OCI-LY1 (cell line): ENCODE data around the gene VSIR.

ENCODE experiments used
- H2AFZ ChIP-seq: fragments of 200-600 bp; sonication (generic), shearing (Covaris generic); 2 replicates; pipeline ENCODE4 v1.6.0; 2014; ENCODE audit warnings: antibody characterized with exemption, mild to moderate bottlenecking, low read length
- H3F3A ChIP-seq: fragments of 200-600 bp; sonication (generic), shearing (Covaris generic); 2 replicates; pipeline ENCODE4 v1.6.0; 2014; ENCODE audit warnings: mild to moderate bottlenecking, antibody characterized with exemption, low read length, moderate library complexity; ENCODE audit not compliant: insufficient read depth
- H3K27ac ChIP-seq: fragments of 200-600 bp; sonication (generic); 2 replicates; pipeline ENCODE4 v1.5.1; 2014; ENCODE audit warnings: low read length, mixed run types, mild to moderate bottlenecking, low read depth; ENCODE audit not compliant: poor library complexity, severe bottlenecking
- H3K27me3 ChIP-seq: fragments of 200-600 bp; sonication (generic); 2 replicates; pipeline ENCODE4 v1.6.0; 2014; ENCODE audit warnings: antibody characterized with exemption, mild to moderate bottlenecking, low read length, moderate library complexity; ENCODE audit not compliant: insufficient read depth
- H3K36me3 ChIP-seq: fragments of 200-600 bp; sonication (generic); 2 replicates; pipeline ENCODE4 v1.6.1; 2014; ENCODE audit warnings: mild to moderate bottlenecking, antibody characterized with exemption, low read length, moderate library complexity, mixed read lengths; ENCODE audit not compliant: insufficient read depth
- H3K4me1 ChIP-seq: fragments of 200-600 bp; sonication (generic); 2 replicates; pipeline ENCODE4 v1.5.1; 2014; ENCODE audit warnings: mild to moderate bottlenecking, low read length, moderate library complexity; ENCODE audit not compliant: insufficient read depth, severe bottlenecking
- H3K4me2 ChIP-seq: fragments of 200-600 bp; sonication (generic), shearing (Covaris generic); 2 replicates; pipeline ENCODE4 v1.6.1; 2014; ENCODE audit warnings: low read length
- H3K4me3 ChIP-seq: fragments of 200-600 bp; sonication (generic); 2 replicates; pipeline ENCODE4 v1.5.1; 2014; ENCODE audit warnings: low read length, low read depth, mild to moderate bottlenecking, mixed read lengths; ENCODE audit not compliant: poor library complexity, severe bottlenecking
- H3K79me2 ChIP-seq: fragments of 200-600 bp; shearing (Covaris generic); 2 replicates; pipeline ENCODE4 v1.6.1; 2016; ENCODE audit warnings: mixed run types, low read length, mixed read lengths; ENCODE audit not compliant: insufficient read depth
- H3K9ac ChIP-seq: fragments of 200-600 bp; sonication (generic), shearing (Covaris generic); 2 replicates; pipeline ENCODE4 v1.6.1; 2014; ENCODE audit warnings: mild to moderate bottlenecking, low read length, mixed read lengths
- H3K9me2 ChIP-seq: fragments of 200-600 bp; sonication (generic), shearing (Covaris generic); 2 replicates; pipeline ENCODE4 v1.6.1; 2014; ENCODE audit warnings: low read depth, mild to moderate bottlenecking, low read length, mixed read lengths
- H3K9me3 ChIP-seq: fragments of 200-600 bp; shearing (Covaris generic); 2 replicates; pipeline ENCODE4 v1.6.1; 2014; ENCODE audit warnings: low read length, mixed read lengths
- H4K20me1 ChIP-seq: fragments of 200-600 bp; sonication (generic), shearing (Covaris generic); 2 replicates; pipeline ENCODE4 v1.6.0; 2016; ENCODE audit warnings: mild to moderate bottlenecking, low read length; ENCODE audit not compliant: insufficient read depth
- EZH2 ChIP-seq: fragments of 200-600 bp; sonication (generic), shearing (Covaris generic); IDR thresholded peaks from 2 replicates; pipeline ENCODE4 v1.8.0; 2017; ENCODE audit warnings: borderline replicate concordance, mixed run types, mild to moderate bottlenecking, antibody characterized with exemption, low read length, moderate library complexity, mixed read lengths
- TF ChIP-seq, protein P1 (sequence below): fragments of 200-600 bp; sonication (generic), shearing (Covaris generic); IDR thresholded peaks from 2 replicates; pipeline ENCODE4 v1.5.1; 2017; ENCODE audit warnings: mild to moderate bottlenecking, antibody characterized with exemption, low read length, moderate library complexity, mixed read lengths

VSIR gene

GRCh38 chr10:71773221-71773971, at the start of gene VSIR:
Gene VSIR, minus strand, starts transcription at chr10:71773520. Its CDS starts 81 bp downstream, at chr10:71773439.
- Histone ChIP-seq H3K27me3 (no peaks in the 10 kb centered on the region; the same call in 1 of the 2 replicates), H3K4me3 (peak within 1 kb of the TSS; percentile 52), H3K9me3 (no peaks in the 10 kb centered on the region), H3K4me2 (peak within 1 kb of the TSS; percentile 86), H3K27ac (no peak within 1 kb of the TSS), H3K4me1 (peaks cover 29% of the 10 kb centered on the region), H2AFZ (no peak within 1 kb of the TSS), H3F3A (no peaks in the 10 kb centered on the region), H3K79me2 (no peaks in the 10 kb centered on the region), H3K9me2 (no peaks in the 10 kb centered on the region), H3K36me3 (no peaks in the 10 kb centered on the region), H4K20me1 (no peaks in the 10 kb centered on the region), H3K9ac (peak within 1 kb of the TSS; percentile 55)
- TF ChIP-seq EZH2: no peak
- TF ChIP-seq, protein P1, sequence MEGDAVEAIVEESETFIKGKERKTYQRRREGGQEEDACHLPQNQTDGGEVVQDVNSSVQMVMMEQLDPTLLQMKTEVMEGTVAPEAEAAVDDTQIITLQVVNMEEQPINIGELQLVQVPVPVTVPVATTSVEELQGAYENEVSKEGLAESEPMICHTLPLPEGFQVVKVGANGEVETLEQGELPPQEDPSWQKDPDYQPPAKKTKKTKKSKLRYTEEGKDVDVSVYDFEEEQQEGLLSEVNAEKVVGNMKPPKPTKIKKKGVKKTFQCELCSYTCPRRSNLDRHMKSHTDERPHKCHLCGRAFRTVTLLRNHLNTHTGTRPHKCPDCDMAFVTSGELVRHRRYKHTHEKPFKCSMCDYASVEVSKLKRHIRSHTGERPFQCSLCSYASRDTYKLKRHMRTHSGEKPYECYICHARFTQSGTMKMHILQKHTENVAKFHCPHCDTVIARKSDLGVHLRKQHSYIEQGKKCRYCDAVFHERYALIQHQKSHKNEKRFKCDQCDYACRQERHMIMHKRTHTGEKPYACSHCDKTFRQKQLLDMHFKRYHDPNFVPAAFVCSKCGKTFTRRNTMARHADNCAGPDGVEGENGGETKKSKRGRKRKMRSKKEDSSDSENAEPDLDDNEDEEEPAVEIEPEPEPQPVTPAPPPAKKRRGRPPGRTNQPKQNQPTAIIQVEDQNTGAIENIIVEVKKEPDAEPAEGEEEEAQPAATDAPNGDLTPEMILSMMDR: peak; percentile 66

DNA sequence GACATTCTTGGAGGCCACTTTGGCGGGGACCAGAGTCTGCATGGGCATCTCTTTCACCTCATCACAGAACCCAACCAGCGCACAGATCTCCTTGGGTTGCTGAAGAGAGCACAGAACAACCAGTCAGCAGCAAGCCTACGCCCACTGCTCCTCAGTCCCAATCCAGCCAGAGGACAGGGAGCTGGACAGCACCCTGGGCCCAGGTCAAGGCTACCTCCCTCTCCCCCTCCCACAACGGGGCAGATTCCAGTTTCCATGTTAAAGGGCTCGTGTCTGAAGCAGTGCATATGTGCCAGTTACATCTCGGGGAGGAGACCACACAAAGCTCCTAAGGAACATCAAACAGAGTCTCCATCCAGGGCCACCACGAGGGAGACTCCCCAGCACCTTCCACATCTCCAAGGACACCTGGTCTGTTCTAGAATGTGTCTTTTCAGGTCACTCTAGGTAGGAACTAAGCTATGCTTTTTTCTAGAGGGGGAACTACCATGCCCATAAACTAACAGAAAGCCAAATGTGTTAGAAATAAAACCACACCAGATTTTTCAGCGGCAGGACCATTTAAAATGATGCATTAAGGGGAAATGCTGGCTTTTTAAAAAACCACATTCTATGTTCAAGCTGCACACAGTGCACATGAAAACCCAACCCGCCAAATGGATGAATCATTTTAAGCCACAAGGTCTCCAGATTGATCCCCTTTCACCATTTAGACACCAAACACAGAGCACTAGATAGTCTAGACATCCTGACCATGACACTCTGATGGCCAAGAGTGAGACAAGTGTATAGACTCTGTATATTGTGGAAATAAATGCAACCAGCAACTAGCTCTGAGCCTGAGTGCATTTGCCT, 48.8 kb upstream of the VSIR start:
- TF ChIP-seq, protein P1: no peak
- no peak for TF ChIP-seq EZH2

DNA sequence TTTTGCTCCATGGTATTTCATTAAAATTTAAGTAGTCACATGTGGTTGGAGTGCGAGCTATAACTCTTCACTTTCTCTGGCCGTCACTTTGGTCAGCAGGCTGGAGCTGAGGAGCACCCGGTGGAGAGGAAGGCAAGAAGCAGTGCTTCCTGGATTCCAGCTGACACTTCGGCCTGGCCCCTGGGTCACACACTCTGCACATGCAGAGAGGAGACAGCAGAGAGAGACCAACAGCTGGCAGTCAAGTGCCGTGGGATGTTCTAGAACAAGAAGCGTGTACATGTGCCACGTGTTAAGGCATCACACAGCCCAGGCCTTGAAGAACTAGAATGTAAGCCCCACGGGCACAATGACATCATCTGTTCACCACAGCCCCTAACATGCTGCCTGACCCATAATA, 47.6 kb upstream of the VSIR start:
- no peaks in the 10 kb centered on the region for H3F3A ChIP-seq
- no peak overlapping the region for H2AFZ ChIP-seq
- no peaks in the 10 kb centered on the region for H3K9me3 ChIP-seq
- H3K79me2 ChIP-seq: no peaks in the 10 kb centered on the region
- H3K9me2 ChIP-seq: no peaks in the 10 kb centered on the region
- H3K4me2 ChIP-seq: no peak overlapping the region
- peaks cover 96% of the 10 kb centered on the region for H3K36me3 ChIP-seq
- H3K27ac ChIP-seq: no peak overlapping the region
- H4K20me1 ChIP-seq: no peaks in the 10 kb centered on the region
- H3K9ac ChIP-seq: no peak overlapping the region
- H3K4me1 ChIP-seq: no peaks in the 10 kb centered on the region
- no peak overlapping the region for H3K4me3 ChIP-seq
- TF ChIP-seq, protein P1: no peak
- TF ChIP-seq EZH2: no peak
- H3K27me3 ChIP-seq: no peaks in the 10 kb centered on the region

More for the DNA sequence above, 48.8 kb upstream of the VSIR start:
- Histone ChIP-seq H2AFZ (no peak overlapping the region), H3F3A (no peaks in the 10 kb centered on the region), H4K20me1 (no peaks in the 10 kb centered on the region), H3K9me3 (no peaks in the 10 kb centered on the region), H3K4me2 (no peak overlapping the region), H3K4me1 (no peaks in the 10 kb centered on the region), H3K79me2 (no peaks in the 10 kb centered on the region), H3K9ac (no peak overlapping the region), H3K36me3 (peaks cover 96% of the 10 kb centered on the region), H3K27ac (no peak overlapping the region), H3K9me2 (no peaks in the 10 kb centered on the region), H3K4me3 (no peak overlapping the region), H3K27me3 (no peaks in the 10 kb centered on the region)
